ENCODE measurements around the gene AKR1C3. TPM values are rescaled to one million over a fixed set of nuclear protein-coding genes. Genes with fewer than 3 reads are reported as not detected.
"Not testable (repeated sequence)": the region's sequence is repeated elsewhere in the genome, so short reads cannot be mapped to it uniquely, and the experiment has no call there.

Gene AKR1C3
- total and polyA plus RNA-seq, 9 donors = 0.75 to 2.5 (median 1.1) TPM

- no peaks in the 10 kb centered on the region for H3K36me3 ChIP-seq (ENCODE audit: control insufficient read depth, insufficient read depth, low read length)
- no peaks in the 10 kb centered on the region for H3K27me3 ChIP-seq (ENCODE audit: control insufficient read depth, insufficient read depth, low read length)
- H3K27ac ChIP-seq (ENCODE audit: low read length) = no peak overlapping the region
- peaks cover 2% of the 10 kb centered on the region for H3K9me3 ChIP-seq (replicated peaks; ENCODE audit: control insufficient read depth, low read depth, low read length)
- WGBS (ENCODE audit: insufficient coverage) = 50% methylated on average over 1 of the region's 3 CpGs
- DNase-seq = no peak
- no peak overlapping the region for H3K4me3 ChIP-seq (ENCODE audit: low read length)
- H3K4me1 ChIP-seq (ENCODE audit: control insufficient read depth, insufficient read depth, low read length) = no peaks in the 10 kb centered on the region
Measured at GRCh38 chr10:5125315-5126044, 31.3 kb downstream of the AKR1C3 start.

DNA sequence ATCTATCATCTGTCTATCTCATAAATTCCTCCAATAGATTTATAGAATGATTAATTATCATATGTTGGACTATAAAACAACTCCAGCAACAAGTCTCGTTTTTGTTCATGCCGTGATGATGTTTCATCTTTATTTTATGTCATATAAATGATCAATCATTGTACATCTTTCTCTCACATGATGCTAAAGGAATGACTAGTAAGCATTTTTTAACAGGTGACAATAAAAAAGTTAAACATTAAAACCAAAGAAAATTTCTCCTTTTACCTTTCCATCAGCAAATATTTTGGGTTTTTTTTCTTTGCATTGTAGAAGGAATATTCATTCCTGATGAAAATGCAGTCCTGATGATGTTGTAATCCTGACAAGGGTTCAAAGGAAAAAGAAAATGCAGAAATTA is 41.4 kb downstream of the AKR1C3 start:
- no peaks in the 10 kb centered on the region for H3K4me1 ChIP-seq (ENCODE audit: control insufficient read depth, insufficient read depth, low read length)
- H3K9me3 ChIP-seq (replicated peaks; ENCODE audit: control insufficient read depth, low read depth, low read length) = peaks cover 4% of the 10 kb centered on the region
- H3K36me3 ChIP-seq (ENCODE audit: control insufficient read depth, insufficient read depth, low read length) = no peaks in the 10 kb centered on the region
- no peak overlapping the region for H3K4me3 ChIP-seq (ENCODE audit: low read length)
- WGBS (ENCODE audit: insufficient coverage) = no CpG with 5 or more reads among the region's 2 CpGs
- no peaks in the 10 kb centered on the region for H3K27me3 ChIP-seq (ENCODE audit: control insufficient read depth, insufficient read depth, low read length)
- no peak overlapping the region for H3K27ac ChIP-seq (ENCODE audit: low read length)
- DNase-seq = no peak

DNA sequence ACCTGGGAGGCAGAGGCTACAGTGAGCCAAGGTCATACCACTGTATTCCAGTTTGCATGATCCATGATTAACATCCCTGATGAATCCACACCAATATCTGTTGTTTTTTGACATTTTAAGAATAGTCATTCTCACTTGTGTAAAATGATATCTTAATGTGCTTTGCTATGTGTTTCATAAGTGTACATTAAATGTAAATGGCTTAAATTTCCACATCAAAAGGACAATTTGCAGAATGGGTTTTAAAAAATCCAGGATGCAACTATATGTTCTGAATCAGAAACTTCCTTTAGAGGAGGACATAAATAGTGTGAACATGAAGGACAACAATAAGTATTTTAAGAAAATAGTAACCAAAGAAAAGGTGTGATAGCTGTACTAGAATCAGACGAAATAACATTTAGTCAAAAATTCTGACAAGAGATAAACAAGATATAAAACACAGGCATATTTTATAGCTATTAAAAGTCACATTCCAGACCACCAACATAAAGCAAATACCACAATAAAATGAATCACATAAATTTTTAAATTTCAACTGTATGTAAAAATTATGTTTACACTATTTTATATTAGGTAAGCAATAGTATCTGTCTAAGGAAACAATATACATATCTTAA is 42.4 kb downstream of the AKR1C3 start:
- Histone ChIP-seq H3K27ac (ENCODE audit: low read length) (no peak overlapping the region), H3K36me3 (ENCODE audit: control insufficient read depth, insufficient read depth, low read length) (no peaks in the 10 kb centered on the region), H3K4me3 (ENCODE audit: low read length) (no peak overlapping the region), H3K4me1 (ENCODE audit: control insufficient read depth, insufficient read depth, low read length) (no peaks in the 10 kb centered on the region), H3K27me3 (ENCODE audit: control insufficient read depth, insufficient read depth, low read length) (no peaks in the 10 kb centered on the region), H3K9me3 (replicated peaks; ENCODE audit: control insufficient read depth, low read depth, low read length) (peaks cover 4% of the 10 kb centered on the region)
- DNase-seq = no peak
- WGBS (ENCODE audit: insufficient coverage) = no CpG with 5 or more reads among the region's 1 CpG

- not testable (repeated sequence) for H3K4me1 ChIP-seq (ENCODE audit: control insufficient read depth, insufficient read depth, low read length); H3K9me3 ChIP-seq (replicated peaks; ENCODE audit: control insufficient read depth, low read depth, low read length); H3K36me3 ChIP-seq (ENCODE audit: control insufficient read depth, insufficient read depth, low read length); DNase-seq; H3K27ac ChIP-seq (ENCODE audit: low read length); H3K4me3 ChIP-seq (ENCODE audit: low read length); H3K27me3 ChIP-seq (ENCODE audit: control insufficient read depth, insufficient read depth, low read length)
- 40% methylated on average over 1 of the region's 4 CpGs for WGBS (ENCODE audit: insufficient coverage)
Measured at GRCh38 chr10:5137699-5138098, 43.5 kb downstream of the AKR1C3 start.

DNA sequence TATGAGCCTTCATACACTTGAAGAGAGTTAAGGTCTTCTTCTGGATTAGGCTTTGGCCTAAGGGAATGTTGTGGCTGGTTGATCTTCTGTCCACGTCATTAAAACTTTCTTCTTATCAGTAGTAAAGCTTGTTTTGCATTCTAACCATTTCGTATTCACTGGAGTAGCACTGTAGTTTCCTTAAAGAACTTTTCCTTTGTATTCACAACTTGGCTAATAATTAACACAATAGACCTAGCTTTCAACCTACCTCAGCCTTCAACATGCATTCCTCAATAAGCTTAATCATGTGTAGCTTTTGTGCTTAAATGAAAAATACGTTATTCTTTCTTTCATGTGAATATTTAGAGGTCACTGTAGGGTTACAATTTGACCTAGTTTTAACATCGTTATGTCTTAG is 48.0 kb downstream of the AKR1C3 start:
- WGBS (ENCODE audit: insufficient coverage) = no CpG with 5 or more reads among the region's 4 CpGs
- no peak for DNase-seq
- no peak overlapping the region for H3K27ac ChIP-seq (ENCODE audit: low read length)
- no peaks in the 10 kb centered on the region for H3K9me3 ChIP-seq (replicated peaks; ENCODE audit: control insufficient read depth, low read depth, low read length)
- no peaks in the 10 kb centered on the region for H3K4me1 ChIP-seq (ENCODE audit: control insufficient read depth, insufficient read depth, low read length)
- no peak overlapping the region for H3K4me3 ChIP-seq (ENCODE audit: low read length)
- no peaks in the 10 kb centered on the region for H3K36me3 ChIP-seq (ENCODE audit: control insufficient read depth, insufficient read depth, low read length)
- H3K27me3 ChIP-seq (ENCODE audit: control insufficient read depth, insufficient read depth, low read length) = no peaks in the 10 kb centered on the region

DNA sequence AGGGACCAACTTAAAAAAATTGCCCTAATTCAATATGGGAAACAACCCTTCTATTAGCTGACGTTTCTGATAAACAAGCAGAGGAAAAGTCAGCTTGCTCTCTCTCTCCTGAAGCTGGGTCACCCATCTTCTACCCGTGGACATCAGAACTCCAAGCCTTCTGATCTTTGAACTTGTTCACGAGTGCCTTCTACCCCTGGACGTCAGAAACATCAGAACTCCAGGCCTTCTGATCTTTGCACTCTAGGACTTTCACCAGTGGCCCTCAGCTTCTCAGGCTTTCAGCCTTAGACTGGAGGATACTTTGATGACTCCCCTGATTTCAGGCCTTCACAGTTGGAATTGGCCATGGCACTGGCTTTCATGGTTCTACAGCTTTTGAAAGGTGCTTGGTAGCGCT is 48.9 kb downstream of the AKR1C3 start:
- Histone ChIP-seq H3K4me1 (ENCODE audit: control insufficient read depth, insufficient read depth, low read length) (no peaks in the 10 kb centered on the region), H3K9me3 (replicated peaks; ENCODE audit: control insufficient read depth, low read depth, low read length) (no peaks in the 10 kb centered on the region), H3K36me3 (ENCODE audit: control insufficient read depth, insufficient read depth, low read length) (no peaks in the 10 kb centered on the region), H3K27ac (ENCODE audit: low read length) (no peak overlapping the region), H3K27me3 (ENCODE audit: control insufficient read depth, insufficient read depth, low read length) (no peaks in the 10 kb centered on the region), H3K4me3 (ENCODE audit: low read length) (no peak overlapping the region)
- no peak for DNase-seq
- 67% methylated on average over 4 of the region's 5 CpGs for WGBS (ENCODE audit: insufficient coverage)

- Histone ChIP-seq H3K27ac (ENCODE audit: low read length) (no peak overlapping the region), H3K36me3 (ENCODE audit: control insufficient read depth, insufficient read depth, low read length) (no peaks in the 10 kb centered on the region), H3K4me3 (ENCODE audit: low read length) (no peak overlapping the region), H3K27me3 (ENCODE audit: control insufficient read depth, insufficient read depth, low read length) (no peaks in the 10 kb centered on the region), H3K4me1 (ENCODE audit: control insufficient read depth, insufficient read depth, low read length) (no peaks in the 10 kb centered on the region), H3K9me3 (replicated peaks; ENCODE audit: control insufficient read depth, low read depth, low read length) (peaks cover 2% of the 10 kb centered on the region)
- 86% methylated on average over 2 of the region's 5 CpGs for WGBS (ENCODE audit: insufficient coverage)
- DNase-seq = no peak
Measured at GRCh38 chr10:5146920-5147254, 52.7 kb downstream of the AKR1C3 start.

DNA sequence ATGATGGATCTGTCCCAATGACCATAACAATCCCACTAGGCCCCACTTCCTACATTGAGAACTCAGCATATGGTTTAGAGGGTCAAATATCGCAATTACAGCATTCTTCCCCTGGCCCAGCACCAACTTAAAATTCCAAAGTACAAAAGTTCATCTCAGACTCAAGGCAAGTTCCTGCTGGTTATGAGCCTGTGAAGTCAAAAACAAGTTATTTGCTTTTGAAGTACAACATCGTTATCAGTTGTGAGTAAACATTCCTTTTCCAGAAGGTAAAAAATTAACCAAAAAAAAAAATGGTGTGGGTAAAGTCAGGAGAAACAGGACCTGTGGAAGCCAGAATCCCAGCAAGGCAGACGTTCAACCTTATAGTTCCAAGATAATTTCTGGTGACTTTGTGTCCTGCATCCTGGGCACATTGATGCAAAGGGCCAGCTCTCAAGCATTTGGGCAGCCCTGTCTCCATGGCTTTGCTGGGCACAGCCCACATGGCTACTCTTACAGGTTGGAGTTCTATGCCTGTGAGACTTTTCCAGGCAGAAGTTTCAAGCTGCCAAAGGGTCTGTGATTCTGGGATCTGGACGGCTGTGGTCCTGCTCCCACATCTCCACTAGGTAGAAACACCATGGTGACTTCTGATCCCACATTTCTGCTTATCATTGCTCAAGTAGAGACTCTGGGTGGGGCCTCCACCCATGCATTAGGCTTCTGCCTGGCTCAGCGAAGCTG is 53.2 kb downstream of the AKR1C3 start:
- DNase-seq = no peak
- H3K27ac ChIP-seq (ENCODE audit: low read length) = no peak overlapping the region
- H3K9me3 ChIP-seq (replicated peaks; ENCODE audit: control insufficient read depth, low read depth, low read length) = peaks cover 2% of the 10 kb centered on the region
- H3K27me3 ChIP-seq (ENCODE audit: control insufficient read depth, insufficient read depth, low read length) = no peaks in the 10 kb centered on the region
- no peaks in the 10 kb centered on the region for H3K36me3 ChIP-seq (ENCODE audit: control insufficient read depth, insufficient read depth, low read length)
- no peak overlapping the region for H3K4me3 ChIP-seq (ENCODE audit: low read length)
- WGBS (ENCODE audit: insufficient coverage) = 72% methylated on average over 3 of the region's 5 CpGs
- H3K4me1 ChIP-seq (ENCODE audit: control insufficient read depth, insufficient read depth, low read length) = no peaks in the 10 kb centered on the region

DNA sequence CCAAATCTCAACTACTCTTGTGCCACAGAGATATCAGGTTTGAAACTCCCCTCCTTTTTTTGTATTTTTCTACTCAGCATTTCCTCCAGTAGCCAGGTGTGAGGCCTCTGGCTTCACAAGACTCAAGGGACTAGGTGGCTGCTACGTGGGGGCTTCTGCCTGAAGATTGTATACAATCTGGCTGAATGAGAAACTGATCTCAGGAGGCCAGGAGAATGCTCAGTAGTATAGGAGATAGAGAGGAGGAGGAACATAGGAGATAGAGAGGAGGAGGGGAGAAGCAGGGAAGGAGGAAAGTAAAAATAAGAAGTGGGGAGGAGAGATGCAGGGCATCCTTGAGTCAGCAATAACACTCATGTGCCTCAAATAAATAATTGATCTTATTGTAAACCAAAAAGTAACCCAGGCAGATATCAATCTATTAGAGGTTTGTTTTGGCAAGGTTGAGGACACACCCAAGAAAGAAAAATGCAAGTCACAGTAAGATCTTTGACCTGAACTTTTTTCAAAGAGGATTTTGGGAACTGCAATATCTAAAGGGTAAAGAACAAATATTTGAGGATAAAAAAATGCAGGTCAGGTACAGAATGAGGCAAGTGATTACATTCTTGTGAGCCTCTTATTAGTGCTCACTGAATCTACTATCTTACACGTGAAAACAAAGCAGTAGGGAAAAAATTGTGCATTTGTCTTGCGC is 53.9 kb downstream of the AKR1C3 start:
- no peak for DNase-seq
- 0% methylated on average over 1 of the region's 3 CpGs for WGBS (ENCODE audit: insufficient coverage)
- Histone ChIP-seq H3K27me3 (ENCODE audit: control insufficient read depth, insufficient read depth, low read length) (no peaks in the 10 kb centered on the region), H3K4me1 (ENCODE audit: control insufficient read depth, insufficient read depth, low read length) (no peaks in the 10 kb centered on the region), H3K4me3 (ENCODE audit: low read length) (no peak overlapping the region), H3K36me3 (ENCODE audit: control insufficient read depth, insufficient read depth, low read length) (no peaks in the 10 kb centered on the region), H3K27ac (ENCODE audit: low read length) (no peak overlapping the region), H3K9me3 (replicated peaks; ENCODE audit: control insufficient read depth, low read depth, low read length) (peaks cover 2% of the 10 kb centered on the region)

- Histone ChIP-seq H3K27ac (ENCODE audit: low read length) (no peak overlapping the region), H3K27me3 (ENCODE audit: control insufficient read depth, insufficient read depth, low read length) (no peaks in the 10 kb centered on the region), H3K4me3 (ENCODE audit: low read length) (no peak overlapping the region), H3K36me3 (ENCODE audit: control insufficient read depth, insufficient read depth, low read length) (no peaks in the 10 kb centered on the region), H3K9me3 (replicated peaks; ENCODE audit: control insufficient read depth, low read depth, low read length) (peaks cover 2% of the 10 kb centered on the region), H3K4me1 (ENCODE audit: control insufficient read depth, insufficient read depth, low read length) (no peaks in the 10 kb centered on the region)
- no CpG with 5 or more reads among the region's 1 CpG for WGBS (ENCODE audit: insufficient coverage)
- DNase-seq = no peak
Measured at GRCh38 chr10:5148678-5149032, 54.4 kb downstream of the AKR1C3 start.

Data from muscle of leg (tissue), 11 donors.